ENCODE measurements around the gene GAL3ST2.
"Not testable (repeated sequence)": the region's sequence is repeated elsewhere in the genome, so short reads cannot be mapped to it uniquely, and the experiment has no call there.

The GAL3ST2 gene

DNA sequence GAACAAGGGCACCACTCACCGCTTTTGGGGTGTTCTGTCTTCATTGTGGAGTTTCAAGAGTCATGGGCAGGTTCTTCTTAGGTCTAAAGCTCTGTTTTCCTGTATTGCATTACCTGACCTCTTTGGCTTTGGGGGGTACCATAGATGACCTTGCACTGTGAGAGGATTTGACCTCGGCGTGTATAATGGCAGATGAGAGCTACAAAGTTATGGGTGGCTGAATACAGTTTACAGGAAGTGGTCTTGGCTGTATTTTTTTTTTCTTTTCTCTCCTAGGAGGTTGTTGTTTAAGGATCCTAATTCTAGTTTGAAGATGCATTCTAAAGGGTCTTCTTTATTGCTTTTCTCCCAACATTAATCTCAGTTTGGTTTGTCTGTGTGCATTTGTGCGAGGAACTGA, 11.5 kb downstream of the GAL3ST2 start:
- in situ Hi-C loops (cut with HindIII; ENCODE audit: low pct_ligation_motif_present, low sequenced_read_pairs) = no loop called here
- TF ChIP-seq CTCF (IDR thresholded peaks at IDR 0.05; ENCODE audit: low read depth, low read length, missing control alignments) = no peak
- H3K27me3 ChIP-seq (replicated peaks) = no peaks in the 10 kb centered on the region
- H3K27ac ChIP-seq = no peak overlapping the region
- no peak for DNase-seq
- no peak overlapping the region for H3K4me3 ChIP-seq (ENCODE audit: low read depth, low read length)
- H3K36me3 ChIP-seq (replicated peaks) = no peaks in the 10 kb centered on the region

DNA sequence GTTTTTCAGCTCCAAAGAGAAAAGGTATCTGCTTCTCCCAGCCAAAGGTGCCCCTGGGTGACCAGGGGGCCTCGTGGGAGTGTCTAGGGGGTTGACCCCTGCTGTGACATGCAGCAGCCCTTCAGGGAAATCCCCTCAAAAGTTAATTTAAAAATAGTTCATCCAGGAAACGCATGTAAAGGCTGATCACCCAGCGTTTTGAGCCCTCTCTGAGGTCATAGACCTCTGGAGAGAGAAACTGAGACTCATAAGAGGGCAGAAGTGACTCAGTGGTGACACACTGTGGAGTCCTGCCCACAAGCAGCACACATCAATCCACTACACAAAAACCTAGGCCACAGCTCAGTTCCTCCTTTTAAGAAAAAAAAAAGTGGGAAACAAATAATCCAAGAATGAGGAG, 11.9 kb downstream of the GAL3ST2 start:
- H3K27ac ChIP-seq = no peak overlapping the region
- in situ Hi-C loops (cut with HindIII; ENCODE audit: low pct_ligation_motif_present, low sequenced_read_pairs) = no loop called here
- H3K4me3 ChIP-seq (ENCODE audit: low read depth, low read length) = no peak overlapping the region
- no peaks in the 10 kb centered on the region for H3K36me3 ChIP-seq (replicated peaks)
- DNase-seq = no peak
- H3K27me3 ChIP-seq (replicated peaks) = no peaks in the 10 kb centered on the region
- no peak for TF ChIP-seq CTCF (IDR thresholded peaks at IDR 0.05; ENCODE audit: low read depth, low read length, missing control alignments)

DNA sequence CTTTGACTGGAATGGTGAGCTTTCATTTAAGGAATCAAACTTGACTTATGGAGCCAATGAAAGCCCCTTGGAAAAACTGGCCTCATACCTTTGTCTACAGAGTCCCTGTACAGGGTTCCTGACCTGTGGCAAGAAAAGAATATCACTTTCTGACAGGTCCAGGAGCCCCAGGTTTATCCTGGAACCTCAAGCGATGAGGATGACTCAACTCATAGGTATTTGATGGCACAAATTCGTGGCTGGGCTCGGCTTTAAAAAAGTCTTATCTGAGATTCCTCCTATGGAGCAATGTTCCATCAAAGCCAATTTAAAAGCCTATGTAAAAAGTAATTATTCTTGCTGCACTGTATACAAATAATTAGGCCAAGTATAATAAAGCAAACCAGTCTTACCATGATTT, 14.8 kb downstream of the GAL3ST2 start:
- DNase-seq; in situ Hi-C loops (cut with HindIII; ENCODE audit: low pct_ligation_motif_present, low sequenced_read_pairs); H3K27ac ChIP-seq; H3K4me3 ChIP-seq (ENCODE audit: low read depth, low read length); H3K27me3 ChIP-seq (replicated peaks); H3K36me3 ChIP-seq (replicated peaks): not testable (repeated sequence)

- no peak overlapping the region for H3K4me3 ChIP-seq (ENCODE audit: low read depth, low read length)
- in situ Hi-C loops (cut with HindIII; ENCODE audit: low pct_ligation_motif_present, low sequenced_read_pairs) = no loop called here
- no peaks in the 10 kb centered on the region for H3K36me3 ChIP-seq (replicated peaks)
- no peak for DNase-seq
- no peak for TF ChIP-seq CTCF (IDR thresholded peaks at IDR 0.05; ENCODE audit: low read depth, low read length, missing control alignments)
- no peaks in the 10 kb centered on the region for H3K27me3 ChIP-seq (replicated peaks)
- no peak overlapping the region for H3K27ac ChIP-seq
Observed at GRCh38 chr2:241793385-241793784, 16.8 kb downstream of the GAL3ST2 start.

DNA sequence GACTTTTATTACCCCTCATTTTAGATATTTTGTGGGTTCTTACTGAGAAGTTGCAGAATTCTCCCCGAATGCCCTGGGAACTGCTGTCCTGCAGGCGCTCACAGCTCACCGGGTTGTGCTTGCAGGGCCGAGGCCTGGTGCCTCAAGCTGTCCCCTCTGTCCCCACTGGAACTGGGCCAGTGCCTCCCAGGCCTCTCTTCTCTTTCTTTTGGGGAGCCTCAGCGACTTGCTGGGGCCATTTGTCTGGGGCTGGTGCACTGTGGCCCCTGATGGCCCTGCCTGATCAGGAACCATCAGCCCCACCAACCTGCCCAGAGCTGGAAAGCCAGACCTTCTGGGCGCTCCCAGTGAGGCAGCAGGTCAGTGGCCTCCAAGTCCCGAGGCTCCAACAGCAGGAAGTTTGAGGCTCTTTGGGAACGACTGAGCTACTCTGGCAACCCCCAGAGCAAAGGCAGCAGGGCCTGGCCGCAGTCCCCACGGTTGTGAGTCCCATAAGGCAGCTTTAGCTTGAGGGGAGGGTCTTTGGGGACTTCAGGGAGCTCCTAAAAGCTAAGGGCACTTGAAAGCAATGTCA, 17.7 kb downstream of the GAL3ST2 start:
- Histone ChIP-seq H3K4me3 (ENCODE audit: low read depth, low read length) (no peak overlapping the region), H3K27ac (no peak overlapping the region), H3K27me3 (replicated peaks) (no peaks in the 10 kb centered on the region), H3K36me3 (replicated peaks) (no peaks in the 10 kb centered on the region)
- no peak for TF ChIP-seq CTCF (IDR thresholded peaks at IDR 0.05; ENCODE audit: low read depth, low read length, missing control alignments)
- DNase-seq = no peak
- in situ Hi-C loops (cut with HindIII; ENCODE audit: low pct_ligation_motif_present, low sequenced_read_pairs) = no loop called here

- H3K36me3 ChIP-seq (replicated peaks) = no peaks in the 10 kb centered on the region
- no peak for DNase-seq
- no peak overlapping the region for H3K4me3 ChIP-seq (ENCODE audit: low read depth, low read length)
- no peak for TF ChIP-seq CTCF (IDR thresholded peaks at IDR 0.05; ENCODE audit: low read depth, low read length, missing control alignments)
- H3K27me3 ChIP-seq (replicated peaks) = no peaks in the 10 kb centered on the region
- in situ Hi-C loops (cut with HindIII; ENCODE audit: low pct_ligation_motif_present, low sequenced_read_pairs) = no loop called here
- no peak overlapping the region for H3K27ac ChIP-seq
Observed at GRCh38 chr2:241795021-241795999, 18.7 kb downstream of the GAL3ST2 start.
